HG02759 (cell line): ENCODE data around the gene TMEM240.
A peak's percentile ranks its signal among the peaks of the same experiment; 100 is the strongest.

Source experiments
- ATAC-seq: cut with Tn5 transposase; IDR thresholded peaks from one replicate; pipeline ENCODE4 v1.9.1; 2021; ENCODE audit warnings: mild to moderate bottlenecking, moderate library complexity; ENCODE audit not compliant: unreplicated experiment

The TMEM240 gene

DNA sequence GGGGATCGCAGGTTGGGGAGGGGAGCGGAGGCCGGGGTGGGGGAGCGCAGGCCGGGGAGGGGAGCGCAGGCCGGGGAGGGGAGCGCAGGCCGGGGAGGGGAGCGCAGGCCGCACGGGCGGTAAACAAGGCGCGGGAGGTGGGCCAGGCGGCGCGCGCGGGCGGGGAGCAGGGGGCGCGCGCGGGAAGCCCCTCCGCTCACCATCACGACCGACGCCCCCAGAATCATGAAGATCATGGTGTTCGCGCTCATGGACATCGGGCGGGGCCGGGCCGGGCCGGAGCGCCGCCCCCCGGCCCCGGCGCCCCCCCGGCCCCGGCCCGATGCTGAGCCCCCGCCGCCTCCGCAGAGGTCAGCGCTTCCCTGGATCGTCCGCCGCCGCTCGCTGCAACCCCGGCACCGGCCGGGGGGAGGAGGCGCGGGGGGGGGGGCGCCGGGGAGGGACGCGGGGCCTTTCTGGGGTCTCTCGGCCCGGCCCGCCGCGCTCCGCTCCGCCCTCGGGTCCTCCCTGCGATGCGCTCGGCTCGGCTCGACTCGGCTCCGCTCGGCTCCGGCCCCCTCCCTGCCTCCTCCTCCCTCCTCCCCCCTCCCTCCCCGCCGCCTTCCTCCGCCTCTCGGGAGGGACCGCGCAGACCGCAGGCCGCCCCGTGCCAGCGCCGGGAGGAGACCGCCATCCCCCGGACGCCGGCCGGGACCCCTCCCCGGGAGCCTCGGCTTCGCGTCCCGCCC, at the start of gene TMEM240:
Gene TMEM240 (minus strand): TSS at position 535 of the 728 bp plus-strand sequence. CDS start 278 bp downstream, at position 257.
- no peak for ATAC-seq

DNA sequence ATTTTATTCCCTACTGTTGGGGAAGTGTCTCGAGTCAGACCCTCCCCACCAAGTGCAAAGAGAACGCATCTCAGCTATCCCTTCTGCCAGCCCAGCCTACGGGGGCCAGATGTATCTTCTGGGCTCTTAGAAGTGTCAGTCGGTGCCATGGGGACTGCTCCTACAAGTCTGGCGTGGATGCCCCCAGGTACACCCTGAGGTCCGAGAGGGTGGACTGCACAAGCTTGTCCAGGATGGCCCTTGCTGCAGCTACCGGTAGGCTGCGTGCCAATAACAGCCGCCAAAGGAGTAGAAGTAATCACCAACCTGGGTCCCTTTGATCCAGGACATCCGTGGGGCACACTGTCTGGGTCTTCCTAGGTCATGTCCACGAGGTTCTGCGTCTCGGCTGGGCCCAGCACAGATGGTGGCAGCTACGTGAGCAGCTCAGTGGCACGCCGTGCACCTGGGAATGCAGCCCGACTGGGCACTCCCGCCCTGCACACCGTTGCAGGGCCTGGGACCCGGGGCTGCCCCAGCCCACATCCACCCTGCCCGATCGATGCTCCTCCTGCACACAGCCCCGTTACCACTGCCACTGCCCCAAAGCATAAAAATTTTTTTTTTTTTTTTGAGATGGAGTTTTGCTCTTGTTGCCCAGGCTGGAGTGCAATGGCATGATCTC, 43.1 kb upstream of the TMEM240 start:
- no peak for ATAC-seq

DNA sequence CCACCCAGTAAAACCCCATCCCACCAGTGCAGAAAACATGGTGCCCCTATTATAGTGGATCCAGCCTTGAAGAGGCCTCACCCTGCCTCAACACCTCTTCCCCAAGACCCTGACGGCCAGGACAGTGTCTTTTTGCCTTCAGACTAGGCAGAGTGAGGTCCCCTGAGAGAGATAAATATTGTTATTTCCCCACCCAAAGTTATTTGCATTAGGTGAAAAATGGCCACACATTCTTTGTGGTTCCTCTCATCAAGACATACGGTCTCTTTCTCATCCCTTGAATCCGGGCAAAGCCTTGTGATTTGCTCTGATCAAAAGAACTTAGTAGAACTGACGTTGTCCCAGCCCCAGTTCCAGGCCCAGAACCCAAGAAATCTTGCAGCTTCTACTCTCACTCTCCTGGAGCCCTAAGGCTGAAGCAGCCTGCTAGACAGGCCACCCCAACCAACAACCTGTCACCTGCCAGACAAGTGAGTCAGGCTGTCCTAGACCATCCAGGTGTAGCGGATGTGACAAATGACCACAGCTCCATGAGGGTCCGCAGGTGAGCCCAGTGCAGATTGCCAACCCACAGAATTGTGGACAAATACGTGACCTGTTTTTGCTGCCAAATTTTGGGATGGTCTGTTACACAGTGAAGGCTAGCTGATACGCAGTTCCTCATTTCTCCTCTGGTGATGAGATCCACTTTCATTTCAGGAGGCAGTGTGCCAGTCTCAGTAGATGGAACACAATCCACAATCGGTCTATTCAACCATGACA, 42.3 kb upstream of the TMEM240 start:
- no peak for ATAC-seq

DNA sequence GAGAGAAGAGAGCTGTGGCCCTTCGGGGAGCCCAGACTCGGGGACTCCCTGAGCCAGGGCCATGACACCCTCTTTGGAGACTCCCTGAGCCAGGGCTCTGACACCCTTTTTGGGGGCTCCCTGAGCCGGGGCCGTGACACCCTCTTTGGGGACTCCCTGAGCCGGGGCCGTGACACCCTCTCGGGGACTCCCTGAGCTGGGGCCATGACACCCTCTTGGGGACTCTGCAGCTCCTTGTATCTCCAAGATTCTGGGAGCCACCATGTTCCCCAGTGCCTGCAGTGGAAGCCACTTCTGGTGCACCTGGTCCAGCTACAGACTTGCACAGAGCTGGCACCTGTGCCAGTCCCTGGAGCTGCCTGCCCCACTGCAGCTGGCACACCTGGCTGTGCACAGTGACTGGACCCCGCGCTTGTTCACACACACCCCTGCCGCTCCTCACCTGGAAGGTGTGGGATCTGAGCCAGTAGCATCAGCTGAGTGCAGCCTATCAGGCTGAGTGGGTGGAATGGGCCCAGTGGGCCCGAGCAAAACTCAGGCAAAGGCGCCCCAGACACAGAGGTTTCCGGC, 38.0 kb upstream of the TMEM240 start:
- ATAC-seq, result no peak

DNA sequence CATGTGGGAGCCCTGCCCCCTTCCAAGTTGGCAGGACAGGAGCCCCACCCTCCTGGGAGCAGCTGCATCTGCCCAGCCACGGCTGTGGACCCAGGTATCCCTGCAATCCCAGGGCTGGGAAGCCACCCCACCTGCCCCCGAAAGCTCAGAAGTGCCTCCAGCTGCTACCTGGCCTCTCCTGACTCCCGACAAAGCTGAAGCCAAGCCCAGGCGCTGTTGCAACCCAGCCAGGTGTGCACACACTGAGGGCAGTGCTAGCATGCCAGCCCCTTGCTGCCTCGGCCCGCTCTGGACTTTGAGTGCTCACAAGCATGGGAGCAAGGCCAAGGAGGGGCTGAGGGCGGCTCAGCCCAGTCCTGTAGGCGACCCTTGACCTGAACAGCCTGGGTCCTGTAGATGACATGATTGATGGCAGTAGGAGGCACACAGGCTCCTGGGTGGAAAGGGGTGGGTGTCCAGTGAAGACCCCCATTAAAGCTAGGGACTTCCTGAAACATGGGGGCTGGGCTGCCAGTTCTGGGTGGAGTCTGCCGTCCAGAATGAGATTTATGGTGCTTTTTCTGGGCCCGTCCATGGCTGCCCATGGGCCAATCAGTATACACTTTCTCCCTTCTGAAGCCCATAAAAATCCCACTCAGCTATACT, 37.1 kb upstream of the TMEM240 start:
- no peak for ATAC-seq

DNA sequence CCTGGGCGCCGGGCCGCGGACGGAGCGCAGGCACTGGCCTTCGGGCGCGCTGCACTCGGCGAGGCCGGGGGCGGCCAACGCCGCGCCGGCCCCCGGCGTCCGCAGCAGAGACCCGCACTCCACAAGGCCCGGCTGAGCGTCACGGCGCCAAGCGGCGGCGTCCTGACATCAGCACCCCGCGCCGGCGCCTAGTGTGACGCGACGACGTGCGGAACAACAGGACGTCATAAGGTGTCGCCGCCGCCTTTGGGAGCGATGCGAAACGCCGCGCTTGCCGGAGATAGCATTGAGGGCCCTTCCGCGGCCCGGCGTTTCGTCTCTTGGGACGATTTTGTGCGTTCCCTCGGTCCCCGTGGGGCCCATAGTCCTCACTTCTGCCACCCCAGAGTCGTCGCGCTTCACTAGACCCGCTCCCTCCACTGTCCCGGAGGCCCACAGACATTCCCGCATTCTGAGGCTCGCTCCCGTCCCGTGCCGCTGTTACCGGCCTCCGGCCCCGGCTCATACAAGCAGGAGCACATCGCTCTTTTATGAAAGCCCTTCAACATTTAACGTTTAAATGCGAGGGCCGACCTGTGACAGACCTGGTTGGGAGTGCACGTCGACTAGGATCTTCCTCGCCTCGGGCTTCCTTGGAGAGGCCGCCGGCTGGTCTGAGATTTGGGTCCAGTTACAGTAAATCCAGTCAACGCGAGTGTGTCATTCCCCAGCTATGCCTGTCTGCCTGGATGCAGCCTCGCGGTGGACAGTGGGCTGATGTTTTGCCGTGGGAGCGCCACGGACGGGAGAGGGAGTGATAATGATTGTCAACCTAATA, 34.5 kb upstream of the TMEM240 start, which contains the start of gene SSU72:
Gene SSU72 (minus strand): TSS at position 143 of the 817 bp plus-strand sequence. CDS start 306 bp downstream, outside the sequence.
- ATAC-seq, result peak; percentile 92

DNA sequence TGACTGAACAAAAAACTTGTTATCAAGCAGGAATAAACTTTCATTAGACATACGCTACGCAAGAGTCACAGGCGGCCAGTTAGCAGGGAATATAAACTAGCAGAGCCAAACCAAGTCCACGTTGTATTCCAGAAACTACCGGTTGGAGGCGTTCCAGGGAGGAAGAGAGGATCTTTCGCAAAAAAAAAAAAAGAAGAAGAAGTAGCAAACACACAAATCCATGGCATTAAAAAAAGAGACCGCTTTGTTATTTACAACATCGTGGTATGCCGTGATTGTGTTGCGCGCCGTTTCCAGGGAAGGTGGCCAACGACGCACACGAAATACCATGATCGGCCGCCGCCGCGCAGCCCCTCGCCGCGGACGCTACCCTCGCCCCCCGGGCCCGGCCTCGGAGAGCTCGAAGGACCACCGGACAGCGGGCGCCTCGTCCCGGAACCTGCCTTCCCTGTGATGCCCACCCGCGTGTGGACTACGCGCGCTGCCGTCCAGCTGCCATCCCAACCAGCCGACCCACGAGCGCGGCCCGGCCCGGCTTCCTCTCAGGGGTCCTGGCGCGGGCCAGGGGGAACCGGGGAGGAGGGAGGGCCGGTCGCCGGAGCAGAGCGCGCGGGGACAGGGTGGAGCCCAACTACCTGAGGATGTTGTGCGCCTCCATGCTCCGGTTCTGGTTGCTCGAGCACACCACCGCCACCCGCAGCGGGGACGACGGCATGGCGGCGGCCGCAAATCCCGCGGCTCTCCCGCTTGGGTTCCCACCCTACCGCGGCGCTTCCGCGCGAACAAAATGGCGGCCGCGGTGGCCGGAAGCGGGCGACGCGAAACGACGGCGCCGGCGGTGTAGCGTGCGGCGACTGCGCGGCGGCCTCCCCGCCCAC, 33.7 kb upstream of the TMEM240 start:
- ATAC-seq, result peak; percentile 79

DNA sequence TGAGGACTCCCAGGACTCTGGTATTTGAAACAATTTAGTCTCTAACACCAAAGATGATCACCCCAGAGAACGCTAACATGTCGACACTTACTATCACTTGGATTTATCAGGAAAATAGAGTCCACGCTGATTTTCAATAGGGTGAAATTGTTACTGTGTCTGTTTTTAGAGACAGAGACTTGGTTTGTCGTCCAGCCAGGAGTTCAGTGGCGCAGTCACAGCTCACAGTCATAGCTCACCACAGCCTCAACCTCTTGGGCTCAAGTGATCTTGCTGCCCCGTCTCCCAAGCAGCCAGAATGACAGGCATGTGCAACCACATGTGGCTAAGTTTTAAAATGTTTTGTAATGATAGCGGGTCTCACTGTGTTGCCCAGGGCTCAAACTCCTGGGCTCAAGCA, 28.9 kb upstream of the TMEM240 start:
- no peak for ATAC-seq

DNA sequence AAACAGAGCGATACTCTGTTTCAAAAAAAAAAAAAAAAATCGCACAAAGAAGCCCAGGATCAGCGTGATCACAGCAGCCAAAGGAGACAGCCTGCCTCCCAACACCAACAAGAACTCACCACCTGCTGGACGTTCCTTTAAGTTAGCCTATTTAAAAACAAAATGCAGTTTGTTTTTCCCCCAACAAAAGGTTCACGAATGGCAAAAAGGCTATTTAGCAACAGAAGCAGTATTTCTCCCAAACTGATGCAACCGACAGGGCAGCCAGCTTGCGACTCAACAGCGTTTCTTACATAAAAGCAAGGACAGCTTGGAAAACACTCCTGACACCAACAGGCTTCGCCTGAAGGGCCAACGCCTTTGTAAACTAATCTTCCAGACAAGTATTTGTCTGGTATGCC, 27.5 kb upstream of the TMEM240 start:
- ATAC-seq, result no peak

DNA sequence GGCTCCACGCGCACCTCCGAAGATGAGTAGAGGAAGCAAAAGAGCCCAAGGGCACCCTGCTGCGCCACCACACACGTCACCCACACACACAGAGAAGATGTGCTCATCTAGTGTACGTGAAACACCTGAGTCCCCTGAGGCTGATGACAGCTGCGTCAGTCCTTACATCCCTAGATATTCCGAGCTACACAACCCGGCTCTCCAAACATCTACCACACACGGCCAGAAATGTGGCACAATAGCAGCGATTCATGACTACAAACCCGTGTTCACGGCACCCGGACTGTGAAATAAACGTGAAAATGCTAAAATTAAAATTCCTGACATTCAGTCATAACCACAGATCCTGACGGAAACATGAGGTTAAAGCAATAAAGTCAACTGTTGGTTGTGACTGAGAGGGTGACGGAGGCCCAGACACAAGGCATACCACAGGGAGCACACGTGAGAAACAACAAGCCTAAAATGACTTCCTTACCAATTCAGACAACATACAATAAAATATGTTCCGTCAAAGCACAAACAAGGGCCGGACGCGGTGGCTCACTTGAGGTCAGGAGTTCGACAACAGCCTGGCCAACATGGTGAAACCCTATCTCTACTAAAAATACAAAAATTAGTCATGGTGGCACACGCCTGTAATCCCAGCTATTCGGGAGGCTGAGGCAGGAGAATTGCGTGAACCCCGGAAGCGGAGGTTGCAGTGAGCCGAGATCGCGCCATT, 26.9 kb upstream of the TMEM240 start:
- ATAC-seq, result no peak

DNA sequence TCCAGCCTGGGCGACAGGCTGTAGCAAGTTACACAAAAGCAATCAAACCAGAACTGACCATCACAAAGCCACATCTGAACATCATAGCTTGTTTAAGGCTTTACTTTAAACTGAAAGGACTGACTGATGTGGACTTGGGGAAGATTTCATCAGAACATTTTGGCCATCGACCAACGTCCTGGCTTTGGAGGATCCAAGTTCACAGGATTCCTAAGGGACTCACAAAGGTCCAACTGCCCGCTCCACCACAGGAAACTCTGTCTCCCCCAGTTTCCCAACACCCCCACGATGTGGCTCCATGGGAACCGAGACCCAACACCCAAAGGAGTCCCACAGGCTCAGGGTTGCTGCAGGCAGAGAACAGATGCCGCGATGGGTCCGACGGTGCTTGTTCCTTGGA, 24.9 kb upstream of the TMEM240 start:
- no peak for ATAC-seq

DNA sequence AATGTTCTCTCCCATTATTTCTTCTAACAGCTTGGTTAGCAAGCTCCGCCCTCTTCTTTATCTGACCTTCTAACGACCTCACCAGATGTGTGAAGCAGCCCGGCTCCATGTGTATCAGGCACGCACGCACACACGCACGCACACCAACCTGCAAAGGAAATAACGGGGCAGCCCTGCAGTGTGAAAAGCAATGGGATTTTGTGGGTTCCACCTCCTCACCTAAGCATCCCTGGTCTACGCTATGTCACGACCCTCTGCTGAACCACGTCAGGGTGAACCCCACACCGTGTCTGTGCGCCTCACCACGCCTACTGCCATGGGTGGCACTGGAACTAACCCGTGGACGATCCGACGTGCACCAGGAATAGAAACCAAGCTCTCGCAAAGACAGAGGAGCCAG, 23.8 kb upstream of the TMEM240 start:
- no peak for ATAC-seq

DNA sequence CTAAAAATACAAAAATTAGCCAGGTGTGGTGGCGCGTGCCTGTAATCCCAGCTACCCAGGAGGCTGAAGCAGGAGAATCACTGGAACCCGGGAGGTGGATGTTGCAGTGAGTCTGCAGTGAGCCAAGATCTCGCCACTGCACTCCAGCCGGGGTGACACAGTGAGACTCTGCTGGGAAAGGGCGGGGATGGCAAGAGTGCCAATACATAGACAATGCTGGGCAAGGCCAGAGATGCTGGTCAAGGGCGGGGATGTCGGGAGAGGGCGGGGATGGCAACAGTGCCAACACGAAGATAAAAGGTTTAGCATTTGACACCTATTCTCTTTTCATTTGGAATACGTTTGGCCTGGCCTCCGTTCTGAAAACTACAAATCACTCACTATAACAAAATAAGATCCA, 23.3 kb upstream of the TMEM240 start:
- ATAC-seq, result no peak

DNA sequence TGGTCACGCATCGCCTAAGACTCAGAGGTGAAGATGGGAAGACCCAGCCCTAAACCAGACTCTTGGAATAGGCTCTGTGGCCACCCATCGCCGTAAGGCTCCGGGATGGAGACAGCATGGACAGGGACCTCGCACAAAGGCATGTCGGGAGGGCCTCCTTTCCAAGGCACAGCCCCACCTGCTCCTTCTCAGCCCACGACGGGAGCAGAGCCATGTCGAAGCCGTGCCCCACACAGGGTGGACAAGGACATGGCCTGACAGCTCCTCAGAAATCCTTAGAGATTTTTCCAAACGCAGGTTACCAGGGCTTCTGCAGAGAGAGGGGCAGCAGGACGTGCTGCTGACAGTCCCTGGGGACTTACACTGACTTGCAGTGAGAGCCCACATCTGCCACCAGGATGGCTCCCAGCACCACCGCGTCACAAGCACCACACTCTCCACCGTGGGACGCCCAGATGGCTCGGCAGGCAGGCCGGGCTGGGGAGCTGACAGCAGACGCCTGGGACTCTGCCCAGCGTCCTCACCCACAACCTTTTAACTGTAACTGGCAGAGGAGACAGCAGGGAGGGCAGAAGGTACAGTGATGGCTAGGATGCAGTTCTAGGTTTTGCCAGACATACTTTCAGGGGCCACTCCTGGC, 22.3 kb upstream of the TMEM240 start:
- no peak for ATAC-seq

DNA sequence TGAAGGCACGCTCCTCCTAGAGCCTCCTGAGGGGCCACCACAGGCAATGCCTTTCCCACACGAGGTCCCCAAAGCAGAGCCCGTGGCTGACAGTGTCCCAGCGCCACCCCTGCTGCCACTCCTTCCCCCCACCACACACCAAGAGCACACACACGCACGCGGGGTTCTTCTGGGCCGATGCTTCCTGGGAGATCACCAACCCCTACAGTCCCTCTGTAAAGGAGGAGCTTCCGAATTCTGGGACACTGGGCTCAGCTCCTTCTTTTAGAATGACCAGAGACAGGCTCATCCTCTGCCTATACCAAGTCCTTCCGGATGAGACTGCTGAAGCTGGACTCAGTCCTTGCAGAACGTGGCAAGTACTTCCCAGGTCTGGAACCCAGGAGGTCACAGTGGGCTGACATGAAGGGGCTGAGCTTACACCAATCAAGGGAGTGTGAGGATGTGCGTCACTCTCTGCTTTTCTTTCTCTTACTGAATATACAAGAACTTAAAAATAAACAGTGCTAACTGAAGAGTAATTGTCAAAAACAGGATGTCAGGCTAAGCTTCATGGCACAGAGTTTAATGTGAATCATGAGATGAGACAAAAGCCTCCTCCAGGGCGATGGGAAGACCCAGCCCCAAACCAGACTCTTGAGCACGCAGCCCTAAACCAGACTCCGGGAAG, 21.5 kb upstream of the TMEM240 start:
- no peak for ATAC-seq

DNA sequence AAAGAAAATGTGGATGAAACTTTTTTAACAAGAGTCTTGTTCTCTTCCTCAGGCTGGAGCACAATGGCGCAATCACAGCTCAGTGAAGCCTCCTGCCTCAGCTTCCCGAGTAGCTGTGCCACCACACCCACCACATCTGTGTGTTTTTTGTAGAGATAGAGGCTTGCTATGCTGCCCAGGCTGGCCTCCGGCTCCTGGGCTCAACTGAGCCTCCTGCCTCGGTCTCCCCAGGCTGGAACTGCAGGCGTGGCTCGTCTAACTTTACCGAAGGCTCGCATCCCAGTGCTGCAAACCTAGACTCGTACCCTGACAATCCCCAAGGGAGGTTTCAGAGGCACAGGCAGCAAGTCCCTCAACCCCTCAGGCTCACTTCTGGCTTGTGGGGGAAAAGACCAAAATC, 19.8 kb upstream of the TMEM240 start:
- no peak for ATAC-seq

DNA sequence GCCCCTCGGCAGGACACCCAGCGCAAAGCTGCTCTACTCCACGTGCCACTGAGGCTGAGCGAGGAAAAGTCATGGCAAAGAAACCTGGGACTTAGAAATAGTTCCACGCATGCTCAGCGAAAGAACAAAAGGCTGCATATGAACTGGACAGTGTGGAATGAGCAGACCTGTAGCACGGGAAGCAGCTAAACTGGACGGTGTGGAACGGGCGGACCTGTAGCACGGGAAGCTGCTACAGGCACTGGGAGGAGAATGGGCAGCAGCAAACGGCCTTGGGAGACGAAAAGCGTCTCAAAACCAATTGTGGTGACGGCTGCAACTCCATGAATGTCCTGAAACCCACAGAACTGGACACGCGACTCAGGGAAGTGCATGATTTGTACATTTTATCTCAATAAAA, 18.6 kb upstream of the TMEM240 start:
- no peak for ATAC-seq
